Renal pelvis (tissue), 4 donors: ENCODE results near the gene ZBTB25. TPM values are rescaled to one million over a fixed set of nuclear protein-coding genes. Genes with fewer than 3 reads are reported as not detected.
A peak's percentile ranks its signal among the peaks of the same experiment; 100 is the strongest.

ENCODE experiments used
- DNase-seq: peaks from one replicate; pipeline ENCODE4 v3.0.0-alpha.2; 2013
- polyA plus RNA-seq, 3 donors: library from polyadenylated mRNA; unstranded; fragments of 120-200 nt; gene quantifications; one replicate each; pipeline ENCODE4 v1.2.1, GENCODE V29; 2013; ENCODE audit not compliant: insufficient read length in 3 of 3

ZBTB25 gene
- polyA plus RNA-seq, 3 donors: 7.4 to 15.3 (median 14.3) TPM

DNA sequence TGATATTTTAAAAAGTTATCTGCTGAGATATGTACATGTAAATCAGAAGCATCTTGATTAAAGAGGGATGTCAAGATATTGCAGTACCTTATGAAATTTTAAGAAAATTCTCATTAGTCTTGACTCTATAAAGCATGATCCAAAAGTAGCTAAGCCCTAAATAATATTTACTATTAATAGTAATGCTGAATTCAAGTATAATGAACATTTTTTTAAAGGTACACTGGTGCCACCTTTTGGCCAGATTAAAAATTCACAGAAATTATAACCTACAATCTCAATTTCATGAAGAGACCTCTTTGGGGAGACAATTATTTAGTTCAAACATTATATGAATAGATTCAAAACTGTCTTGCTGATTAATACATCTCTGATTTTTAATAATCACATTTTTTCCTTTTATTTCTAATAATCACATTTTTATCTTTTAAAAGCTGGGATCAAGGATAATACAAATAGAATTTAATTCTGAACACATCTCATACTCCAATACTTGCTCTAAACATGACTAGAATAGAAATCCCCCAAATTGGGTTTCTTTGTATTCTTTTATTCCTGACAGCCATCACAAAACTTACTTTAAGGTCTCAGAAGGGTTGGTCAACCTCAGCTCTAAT is 24.9 kb downstream of the ZBTB25 start:
- no peak for DNase-seq

DNA sequence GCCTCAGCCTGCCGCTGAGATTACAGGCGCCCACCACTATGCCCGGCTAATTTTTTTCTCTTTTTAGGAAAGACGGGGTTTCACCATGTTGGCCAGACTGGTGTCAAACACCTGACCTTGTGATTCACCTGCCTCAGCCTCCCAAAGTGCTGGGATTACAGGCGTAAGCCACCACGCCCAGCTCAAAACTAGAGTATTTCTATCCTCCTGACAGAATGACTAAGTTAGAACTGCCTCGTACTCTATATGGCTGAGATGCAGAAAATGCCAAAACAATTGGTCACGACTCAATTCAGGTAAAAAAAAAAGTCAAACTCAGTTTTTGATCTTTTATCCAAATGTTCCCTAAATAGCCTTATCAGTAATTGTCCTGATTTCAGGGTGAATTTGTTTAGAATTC is 27.2 kb downstream of the ZBTB25 start:
- DNase-seq: no peak

DNA sequence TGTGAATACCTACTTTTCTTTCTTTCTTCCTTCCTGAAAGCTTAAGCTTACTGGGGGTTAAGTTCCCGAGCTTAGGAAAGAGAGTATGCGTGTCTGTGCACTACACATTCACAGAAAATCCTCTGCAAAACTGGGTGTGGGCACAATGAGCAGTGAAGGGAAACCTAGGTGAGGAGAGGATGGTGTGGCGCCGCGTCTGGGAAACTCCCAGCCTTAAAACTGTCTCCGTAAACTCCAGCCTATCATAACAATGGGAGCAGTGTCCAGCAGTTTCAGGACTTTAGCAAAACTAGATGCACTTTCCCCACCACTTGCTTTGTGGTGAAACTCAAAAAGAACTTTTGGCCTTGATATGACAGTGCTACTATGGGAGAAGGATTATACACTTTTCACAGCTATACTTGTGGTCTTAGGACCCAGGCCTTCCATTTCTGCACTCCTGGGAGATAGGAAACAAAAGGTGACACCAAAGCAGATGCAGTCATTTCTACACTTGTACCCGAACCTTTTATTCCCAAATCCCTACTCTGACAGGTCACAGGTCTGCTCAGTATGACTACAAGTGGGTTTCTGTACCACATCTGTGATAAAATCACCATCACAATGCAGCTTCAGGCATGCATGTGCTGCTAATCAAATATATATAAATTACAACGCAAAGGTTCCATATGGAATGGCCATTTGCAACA is 27.9 kb downstream of the ZBTB25 start:
- no peak for DNase-seq

DNA sequence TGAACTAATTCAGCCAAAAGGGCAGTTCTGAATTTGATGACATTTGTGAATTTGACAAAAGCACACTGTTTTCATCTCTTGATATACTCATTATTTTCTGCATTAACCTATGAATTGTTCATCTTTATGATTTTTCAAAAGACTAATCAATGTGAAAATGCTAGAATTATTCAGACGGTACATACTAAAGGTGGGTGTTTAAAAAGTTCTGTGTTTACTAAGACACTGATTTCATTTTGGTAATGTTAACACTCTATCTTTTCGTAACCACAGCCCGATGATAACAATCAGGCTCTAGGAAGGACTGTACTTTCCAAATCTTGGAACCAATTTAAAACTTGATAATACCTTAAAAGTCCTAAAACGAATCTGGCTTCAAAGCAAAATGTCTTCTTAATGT is 28.9 kb downstream of the ZBTB25 start:
- no peak for DNase-seq

DNA sequence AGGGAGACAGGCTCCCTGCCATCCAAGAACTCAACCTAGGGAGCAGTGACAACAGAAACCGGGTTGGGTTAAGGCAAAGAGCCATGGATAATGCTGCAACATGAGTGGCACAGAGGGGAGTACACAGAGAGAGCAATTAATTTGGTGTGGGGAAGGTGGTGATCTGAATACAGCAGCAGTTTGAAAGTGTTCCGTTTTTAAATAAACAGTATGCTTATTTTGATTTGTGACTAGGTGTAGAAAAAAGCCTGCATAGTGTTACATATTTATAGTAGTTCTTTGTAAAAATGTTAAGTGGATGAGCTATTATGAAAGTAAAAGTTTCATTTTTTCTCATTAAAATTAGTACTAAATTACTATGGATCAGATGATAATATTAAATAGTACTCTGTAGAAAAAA is 29.6 kb downstream of the ZBTB25 start:
- no peak for DNase-seq

DNA sequence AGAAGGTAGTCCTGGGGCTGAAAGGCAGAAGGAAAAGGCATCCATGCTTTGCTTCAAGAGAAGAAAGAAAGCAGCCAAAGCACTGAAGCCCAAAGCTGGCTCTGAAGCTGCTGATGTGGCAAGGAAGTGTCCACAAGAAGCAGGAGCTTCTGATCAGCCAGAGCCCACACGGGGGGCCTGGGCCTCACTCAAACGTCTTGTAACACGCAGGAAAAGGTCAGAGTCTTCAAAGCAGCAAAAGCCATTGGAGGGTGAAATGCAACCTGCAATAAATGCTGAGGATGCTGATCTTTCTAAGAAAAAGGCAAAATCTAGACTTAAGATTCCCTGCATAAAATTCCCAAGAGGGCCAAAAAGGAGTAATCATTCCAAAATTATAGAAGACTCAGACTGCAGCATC is 35.2 kb downstream of the ZBTB25 start:
- DNase-seq: no peak

DNA sequence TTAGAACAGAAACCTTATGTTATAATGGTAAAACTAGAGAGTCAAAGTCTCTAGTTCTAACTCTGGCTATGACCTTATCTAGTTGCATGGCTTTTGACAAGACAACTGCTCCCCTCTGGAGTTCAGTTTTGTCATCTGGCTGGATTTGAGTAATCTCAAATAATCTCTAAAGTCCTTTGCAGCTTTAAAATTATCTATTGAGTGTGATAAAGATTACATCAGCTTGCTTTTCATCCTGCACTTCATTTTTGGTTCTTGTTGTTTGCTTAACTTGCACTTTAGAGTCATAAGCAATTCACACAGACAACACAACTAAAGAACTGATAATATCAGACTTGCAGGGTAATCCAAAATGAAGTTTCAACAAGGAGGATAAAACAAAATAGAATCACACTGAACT is 36.1 kb downstream of the ZBTB25 start:
- no peak for DNase-seq

DNA sequence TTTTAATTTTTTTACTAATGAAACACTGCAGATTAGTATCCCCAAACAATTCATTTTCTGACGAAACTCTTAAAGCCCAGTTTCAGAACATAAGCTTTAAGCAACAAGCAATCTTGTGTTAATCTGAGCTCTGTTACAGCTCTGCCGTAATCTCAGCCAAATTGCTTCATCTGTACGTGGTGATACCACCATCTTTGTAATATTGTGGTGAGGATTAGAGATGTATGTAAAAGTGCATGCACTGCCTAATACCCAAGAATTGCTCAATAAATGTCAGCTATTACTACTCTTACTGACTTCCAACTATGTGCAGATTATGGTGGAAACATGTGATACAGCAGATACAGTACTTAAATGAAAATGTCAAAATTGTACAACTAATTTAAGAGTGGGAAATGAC is 36.5 kb downstream of the ZBTB25 start:
- DNase-seq: no peak

DNA sequence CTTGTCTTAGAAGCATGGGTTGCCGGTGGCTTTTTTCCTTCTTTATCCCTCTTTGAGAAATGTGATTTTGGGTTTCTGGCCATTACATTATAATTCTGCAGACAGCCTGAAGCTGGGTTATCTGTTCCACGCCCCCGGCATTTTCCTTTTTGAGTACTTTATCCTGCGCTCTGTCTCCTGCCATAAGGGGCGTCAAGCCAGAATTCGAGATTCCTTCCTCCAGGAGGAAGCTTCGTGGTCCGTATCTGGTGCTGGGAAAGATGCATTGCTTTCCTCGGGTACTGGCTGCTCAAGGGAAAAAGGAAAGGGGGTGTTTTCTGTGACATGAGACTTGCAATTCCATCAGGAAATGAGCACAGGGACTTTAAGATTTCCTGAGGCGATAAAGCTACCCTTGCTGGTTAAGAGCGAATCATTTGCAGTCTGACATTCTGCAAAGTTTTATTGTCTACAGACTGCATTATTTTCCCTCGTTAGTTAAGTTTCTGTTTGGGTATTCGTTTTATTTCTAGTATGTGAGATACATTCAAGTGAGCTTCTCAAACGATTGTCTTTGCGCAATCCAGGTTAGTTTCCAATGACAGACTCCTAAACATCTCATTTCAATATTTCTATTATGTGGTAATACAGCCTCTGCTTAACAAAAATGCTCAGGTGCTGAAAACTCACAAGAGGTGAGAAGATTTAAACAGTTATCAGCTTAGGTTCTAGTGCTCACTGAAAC is 37.6 kb downstream of the ZBTB25 start:
- peak; percentile 60 for DNase-seq

DNA sequence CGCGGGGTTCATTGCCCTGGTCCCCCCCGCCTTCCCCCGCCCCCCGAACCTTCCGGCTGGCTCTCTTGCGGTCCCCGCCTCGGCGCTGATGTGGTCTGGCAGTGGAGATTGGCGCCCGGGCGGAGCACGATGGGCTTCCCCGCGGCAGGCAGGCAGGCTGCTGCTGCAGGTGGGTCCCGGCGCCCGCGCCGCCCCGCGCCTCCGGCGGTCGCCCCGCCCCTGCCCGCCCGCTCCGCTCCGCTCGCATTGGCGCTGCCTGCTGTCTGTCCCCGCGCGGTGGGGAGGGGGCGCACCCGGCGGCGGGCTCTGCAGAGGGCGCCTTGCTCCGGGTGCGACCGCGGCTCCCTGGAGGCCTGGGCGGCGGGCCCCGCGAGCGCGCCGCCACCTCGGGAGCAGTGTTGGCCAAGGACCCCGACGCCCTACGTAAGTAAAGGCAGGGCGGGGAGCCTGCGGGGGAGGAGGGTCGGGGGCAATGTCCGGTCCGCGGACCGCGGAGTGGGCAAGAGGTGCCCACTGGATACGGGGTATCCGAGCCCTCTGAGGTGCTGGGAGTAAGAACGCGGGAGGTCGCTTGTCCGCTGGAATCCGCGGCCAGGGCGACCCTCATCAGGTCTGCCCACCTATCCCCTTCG is 38.3 kb downstream of the ZBTB25 start, which contains the start of gene AKAP5:
TSS of gene AKAP5 (plus strand) at position 309 of the 632 bp plus-strand sequence. CDS start 2,896 bp downstream, outside the sequence.
- peak; percentile 75 for DNase-seq

DNA sequence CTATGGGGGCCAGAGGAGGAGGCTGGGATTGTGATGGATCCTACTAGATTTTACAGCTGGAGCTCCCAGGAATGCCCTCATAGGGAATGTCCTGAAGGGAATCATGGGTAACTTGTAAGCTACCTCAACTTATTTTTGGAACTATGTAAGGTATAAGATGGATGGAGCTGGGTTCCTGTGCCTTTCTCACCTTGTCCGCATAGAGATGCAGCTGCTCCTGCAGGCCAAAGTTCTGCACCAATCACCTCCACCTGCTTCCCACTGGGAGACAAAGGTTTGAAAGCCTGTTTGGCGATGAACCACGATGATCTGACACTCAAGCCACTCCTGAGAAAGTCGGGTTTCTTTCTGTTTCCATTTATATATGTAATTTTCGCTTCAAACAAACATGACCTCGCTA is 39.0 kb downstream of the ZBTB25 start:
- DNase-seq: no peak

DNA sequence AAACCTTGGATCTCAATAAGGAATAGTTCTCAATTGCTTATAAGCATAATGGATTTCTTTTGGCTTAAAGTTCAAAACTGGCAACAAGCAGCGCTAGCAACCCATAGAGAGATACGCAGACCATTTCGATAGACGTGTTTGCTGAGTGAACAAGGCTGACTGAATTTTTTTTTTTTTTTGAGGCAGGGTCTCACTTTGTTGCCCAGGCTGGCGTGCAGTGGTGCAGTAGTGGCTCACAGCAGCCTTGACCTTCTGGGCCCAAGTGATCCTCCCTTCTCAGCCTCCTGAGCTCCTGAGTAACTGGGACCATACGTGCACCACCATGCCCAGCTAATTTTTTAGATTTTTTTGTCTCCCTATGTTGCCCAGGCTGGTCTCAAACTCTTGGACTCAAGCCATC is 39.8 kb downstream of the ZBTB25 start:
- no peak for DNase-seq

DNA sequence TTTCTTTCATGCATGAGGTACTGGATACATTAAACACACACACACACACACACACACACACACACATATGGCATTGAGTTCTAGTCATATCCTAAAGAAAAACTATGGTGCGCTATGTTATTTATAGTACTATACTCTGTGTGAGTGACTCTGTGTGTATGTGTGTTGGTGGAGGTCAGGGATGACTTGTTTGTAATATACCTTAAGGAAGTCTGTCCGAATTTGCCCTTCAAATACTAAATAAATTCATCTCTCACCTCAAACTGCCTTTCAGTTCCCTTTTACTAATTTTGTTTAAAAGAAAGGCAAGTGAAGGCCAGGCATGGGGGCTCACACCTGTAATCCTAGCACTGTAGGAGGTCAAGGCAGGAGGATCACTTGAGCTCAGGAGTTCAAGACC is 40.4 kb downstream of the ZBTB25 start:
- DNase-seq: no peak

DNA sequence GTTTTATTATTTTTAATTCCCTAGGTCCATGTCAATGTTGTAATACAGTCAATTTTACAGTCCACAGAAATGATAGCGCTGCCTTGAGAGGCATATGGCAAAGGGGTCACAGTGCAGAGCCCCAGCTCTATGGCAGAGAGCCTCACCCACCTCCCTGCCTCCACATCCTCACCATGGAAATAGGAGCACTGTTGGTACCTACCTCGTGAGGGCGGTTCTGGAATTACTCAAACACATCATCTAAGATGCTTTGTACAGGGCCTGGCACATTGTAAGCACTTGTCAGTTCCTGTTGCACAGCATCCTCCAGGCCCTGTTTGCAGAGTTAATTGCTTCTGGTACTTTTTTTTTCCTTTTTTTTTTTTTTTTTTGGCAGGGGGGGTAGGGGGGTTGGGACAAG is 42.4 kb downstream of the ZBTB25 start:
- DNase-seq: no peak

DNA sequence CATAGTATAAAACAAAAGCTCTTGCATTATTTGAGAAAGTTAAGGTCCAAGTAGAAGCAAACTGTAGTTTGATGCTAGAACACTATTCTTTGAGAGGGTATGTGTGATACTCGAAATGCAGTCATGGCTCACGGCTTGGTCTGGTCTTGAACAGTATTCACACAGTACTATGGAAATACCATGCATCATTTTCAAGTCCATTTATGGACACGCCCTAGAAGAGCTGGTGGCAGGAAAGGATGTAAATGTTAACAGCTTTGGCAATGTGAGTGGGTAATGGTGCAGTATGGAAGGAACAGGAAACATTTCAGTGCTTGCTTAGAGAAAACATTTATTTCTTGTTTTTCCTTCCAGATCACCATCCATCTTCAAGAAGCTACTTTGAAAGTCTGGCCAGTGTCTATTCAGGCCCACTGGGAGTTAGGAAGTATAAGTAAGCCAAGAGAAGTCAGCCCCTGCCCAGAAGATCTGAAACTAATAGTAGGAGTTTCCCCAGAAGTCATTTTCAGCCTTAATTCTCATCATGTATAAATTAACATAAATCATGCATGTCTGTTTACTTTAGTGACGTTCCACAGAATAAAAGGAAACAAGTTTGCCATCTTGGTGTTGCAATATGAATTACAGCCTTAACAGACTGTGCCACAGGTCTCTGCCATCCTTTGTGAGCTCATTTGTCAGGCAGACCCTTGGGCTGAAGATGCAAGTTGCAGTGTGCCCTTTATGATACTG is 44.1 kb downstream of the ZBTB25 start:
- DNase-seq: no peak

DNA sequence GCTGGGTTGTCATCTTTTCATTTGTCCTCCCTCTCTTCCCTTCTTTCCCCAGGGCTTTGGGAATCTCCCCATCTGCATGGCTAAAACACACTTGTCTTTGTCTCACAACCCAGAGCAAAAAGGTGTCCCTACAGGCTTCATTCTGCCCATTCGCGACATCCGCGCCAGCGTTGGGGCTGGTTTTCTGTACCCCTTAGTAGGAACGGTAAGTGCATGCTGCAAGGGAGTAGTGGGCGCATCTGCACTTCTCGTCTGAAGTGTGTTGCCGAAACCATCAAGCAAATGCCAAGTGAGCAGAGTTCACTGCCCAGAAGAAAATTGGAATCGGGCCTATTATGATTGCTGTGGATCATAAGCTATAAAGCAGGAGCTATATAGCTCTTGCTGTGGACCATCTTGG is 49.0 kb downstream of the ZBTB25 start:
- DNase-seq: no peak

DNA sequence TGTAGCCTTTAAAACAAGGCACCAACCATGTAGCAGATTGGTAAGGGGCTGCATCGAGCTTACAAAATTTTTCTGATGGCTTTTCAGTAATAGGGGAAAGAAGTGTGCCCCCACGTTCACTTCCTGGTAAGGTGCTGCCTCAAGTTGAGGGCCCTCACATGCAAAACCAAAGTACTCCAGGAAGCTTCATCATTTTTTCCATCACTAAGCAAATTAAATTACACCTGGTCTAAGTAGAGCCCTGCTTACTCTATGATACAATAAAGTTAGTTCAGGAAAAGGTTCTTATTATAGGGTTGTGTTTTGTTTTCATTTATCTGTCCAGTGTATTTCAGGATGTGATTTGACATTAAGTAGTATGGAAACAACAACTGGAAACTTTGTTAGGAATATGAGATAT is 53.4 kb downstream of the ZBTB25 start:
- no peak for DNase-seq

DNA sequence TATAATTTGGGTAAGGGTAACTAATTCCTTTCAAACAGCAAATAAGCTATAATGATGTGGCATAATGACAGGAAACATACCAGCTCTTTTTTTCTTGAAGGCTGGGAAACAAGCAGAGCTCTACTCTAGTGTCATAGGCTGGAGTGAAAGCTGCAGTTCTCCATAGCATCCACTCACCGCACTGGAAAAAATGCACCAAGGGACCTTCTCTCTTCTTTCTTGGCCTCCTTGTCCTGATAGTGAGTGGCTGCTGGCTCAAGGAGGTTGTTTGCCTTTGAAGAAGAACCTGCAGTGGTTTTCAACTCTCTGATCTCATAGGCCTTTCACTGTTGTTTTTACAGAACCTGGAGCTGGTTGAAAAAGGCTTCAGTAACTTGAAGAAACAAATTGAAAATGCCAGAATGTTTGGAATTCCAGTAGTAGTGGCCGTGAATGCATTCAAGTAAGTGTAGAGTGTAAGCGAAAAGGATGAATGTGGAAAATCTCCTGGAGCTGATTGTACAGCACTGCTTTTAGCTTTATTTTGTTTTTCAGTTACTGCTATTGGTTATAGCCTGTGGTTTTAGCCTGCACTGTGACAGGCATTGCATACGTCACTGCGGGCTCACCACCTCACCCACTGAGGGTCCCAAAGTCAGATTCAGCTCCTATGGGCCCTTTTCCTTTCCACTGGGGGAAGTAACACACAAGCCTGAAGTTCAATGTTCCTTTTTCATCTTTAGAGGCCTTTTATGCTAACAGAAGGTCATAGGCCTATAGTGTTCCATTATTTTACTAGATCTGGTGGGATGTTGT is 55.6 kb downstream of the ZBTB25 start:
- no peak for DNase-seq

DNA sequence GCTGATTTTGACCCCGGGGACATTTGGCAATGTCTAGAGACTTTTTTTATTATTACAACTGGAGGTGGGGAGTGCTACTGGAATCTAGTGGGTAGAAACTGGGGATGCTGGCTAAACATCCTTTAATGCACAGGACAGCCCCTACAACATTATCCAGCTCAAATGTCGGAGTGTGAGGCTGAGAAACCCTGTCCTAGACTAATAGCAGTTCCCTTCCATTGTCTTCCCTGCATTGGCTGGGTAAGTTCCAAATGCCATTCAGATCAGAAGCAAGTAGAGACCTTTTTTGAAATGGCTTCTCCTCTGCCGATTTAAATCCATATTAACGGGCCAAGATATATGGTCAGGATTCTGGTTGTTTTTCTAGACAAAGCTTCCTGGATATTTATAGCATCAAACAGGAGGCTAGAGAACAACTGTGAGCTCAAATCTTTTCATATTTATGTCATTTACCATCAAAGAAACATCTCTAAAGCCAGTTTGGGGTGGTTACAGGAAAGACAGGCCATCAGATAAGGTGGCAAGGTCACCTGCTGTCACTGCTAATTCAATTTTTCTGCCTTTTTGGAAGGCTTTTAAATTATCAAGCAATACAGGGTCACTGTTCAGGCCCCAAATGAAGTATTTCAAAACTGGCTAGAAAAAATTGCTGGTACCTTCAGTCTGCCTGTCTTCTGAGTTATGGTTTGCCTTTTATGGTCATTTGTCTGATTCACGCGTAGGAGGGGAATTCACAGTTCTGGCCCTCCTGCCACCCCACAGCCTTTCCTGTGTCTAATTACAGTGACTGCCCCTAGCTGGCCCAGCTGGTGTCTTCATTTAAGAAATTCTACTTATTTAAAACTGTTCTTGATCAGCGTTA is 58.4 kb downstream of the ZBTB25 start:
- peak; percentile 74 for DNase-seq

DNA sequence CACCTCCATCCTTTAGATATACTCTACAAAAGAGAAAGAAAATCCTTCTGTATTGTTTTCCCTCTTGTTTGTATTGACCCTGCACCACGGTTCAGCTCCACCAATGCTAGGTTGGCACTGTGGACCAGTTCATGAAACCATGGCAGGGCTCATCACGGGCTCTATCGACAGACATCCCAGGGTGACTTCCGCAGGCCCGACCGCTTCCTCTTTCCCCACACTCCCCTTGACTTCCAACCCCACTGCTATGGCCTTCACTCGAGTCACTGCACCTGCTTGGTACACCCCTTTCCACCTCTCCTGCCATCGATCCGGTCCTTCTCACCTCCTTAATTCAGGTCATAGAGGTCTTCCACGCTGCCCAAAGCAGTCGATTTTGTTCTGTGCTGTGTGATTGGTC is 59.5 kb downstream of the ZBTB25 start:
- no peak for DNase-seq
